Esophagus muscularis mucosa (tissue), 4 donors: ENCODE measurements around the gene RALGAPA1. TPM values are rescaled to one million over a fixed set of nuclear protein-coding genes. Genes with fewer than 3 reads are reported as not detected.

Source experiments
- DNase-seq: peaks from one replicate; pipeline ENCODE4 v3.0.0-alpha.2; 2017; ENCODE audit errors: extremely low spot score
- H3K27ac ChIP-seq, 4 donors: fragments of 200-600 bp; sonication (generic); replicated peaks in 1 of 4; 1 replicate in 3 of 4; 2 replicates in 1 of 4; pipeline ENCODE4 v1.5.1; 2016 to 2019; ENCODE audit warnings: mild to moderate bottlenecking in 1 of 4
- H3K27me3 ChIP-seq, 4 donors: fragments of 200-600 bp; sonication (generic); one replicate each; pipeline versions ENCODE4 v1.5.1 to v1.6.0; 2016 to 2019
- H3K36me3 ChIP-seq, 4 donors: fragments of 200-600 bp; sonication (generic); one replicate each; pipeline ENCODE4 v1.5.1; 2016 to 2019
- H3K4me1 ChIP-seq, 4 donors: fragments of 200-600 bp; sonication (generic); one replicate each; pipeline ENCODE4 v1.5.1; 2016 to 2019
- H3K4me3 ChIP-seq, 4 donors: fragments of 200-600 bp; sonication (generic); 1 replicate in 2 of 4; 2 replicates in 2 of 4; pipeline ENCODE4 v1.5.1; 2016 to 2019; ENCODE audit warnings: mild to moderate bottlenecking in 4 of 4, moderate library complexity in 1 of 4
- H3K9me3 ChIP-seq, 4 donors: fragments of 200-600 bp; sonication (generic); 1 replicate in 3 of 4; 2 replicates in 1 of 4; pipeline ENCODE4 v1.5.1; 2016 to 2019
- CTCF ChIP-seq, 3 experiments: fragments of 200-600 bp in 2 of 3; fragments of 450-650 bp in 1 of 3; sonication (generic) in 2 of 3; IDR thresholded peaks; one replicate each; pipeline ENCODE4 v1.5.1; 2017 to 2019; ENCODE audit warnings: antibody characterized with exemption in 3 of 3, mild to moderate bottlenecking in 2 of 3, moderate library complexity in 1 of 3
- EP300 ChIP-seq: sonication (generic); formaldehyde crosslinking; IDR thresholded peaks from one replicate; pipeline ENCODE4 v1.6.1; 2017; ENCODE audit warnings: antibody characterized with exemption
- POLR2A ChIP-seq: fragments of 450-650 bp; IDR thresholded peaks from one replicate; pipeline ENCODE4 v1.6.1; 2017; ENCODE audit warnings: antibody characterized with exemption, moderate library complexity, mild to moderate bottlenecking, low read depth
- POLR2AphosphoS5 ChIP-seq, 2 donors: sonication (generic); formaldehyde crosslinking; IDR thresholded peaks; one replicate each; pipeline ENCODE4 v1.6.1; 2017; ENCODE audit warnings: antibody characterized with exemption in 2 of 2
- WGBS: methylation state at CpG from one replicate; pipeline ENCODE4 v1.1.5; 2018; 5-methylcytosine and 5-hydroxymethylcytosine counted together
- intact Hi-C: fragments of 100-400 bp; cut with DNase I; formaldehyde crosslinking; loops from one replicate; pipeline ENCODE4 v1.15.1; 2023
- total RNA-seq, 4 donors: library from RNA; depleted of rRNA; stranded (reverse); fragments of >200 nt; gene quantifications; one replicate each; pipeline versions ENCODE4 v1.1.0 to v1.2.1, GENCODE V29; 2016

Gene RALGAPA1
- total RNA-seq, 4 donors from 2014 or later: 48.2 to 77.7 (median 52.1) TPM

GRCh38 chr14:35761922-35762321, 47.2 kb downstream of the RALGAPA1 start:
- H3K4me1 ChIP-seq: no peaks in the 10 kb centered on the region
- no peak for TF ChIP-seq CTCF (IDR thresholded peaks at IDR 0.05)
- no peak for TF ChIP-seq POLR2AphosphoS5 (IDR thresholded peaks at IDR 0.05)
- TF ChIP-seq EP300: no peak
- TF ChIP-seq POLR2A: no peak
- DNase-seq: no peak
- 92% methylated on average over 4 of the region's 4 CpGs for WGBS
- H3K4me3 ChIP-seq: no peak overlapping the region
- H3K27me3 ChIP-seq: no peaks in the 10 kb centered on the region
- intact Hi-C loops: no loop called here
- H3K9me3 ChIP-seq: no peaks in the 10 kb centered on the region
- H3K27ac ChIP-seq: no peak overlapping the region
- peaks cover 14 to 57% (median 39%) of the 10 kb centered on the region in 4 donors for H3K36me3 ChIP-seq

- intact Hi-C loops: no loop called here
- peaks cover 17 to 59% (median 41%) of the 10 kb centered on the region in 4 donors for H3K36me3 ChIP-seq
- H3K9me3 ChIP-seq: no peaks in the 10 kb centered on the region
- no peaks in the 10 kb centered on the region for H3K4me1 ChIP-seq
- no peaks in the 10 kb centered on the region for H3K27me3 ChIP-seq
- 100% methylated on average over 1 of the region's 1 CpG for WGBS
- no peak overlapping the region for H3K27ac ChIP-seq
- DNase-seq: no peak
- TF ChIP-seq POLR2AphosphoS5 (IDR thresholded peaks at IDR 0.05) (no peak), EP300 (no peak), POLR2A (no peak), CTCF (IDR thresholded peaks at IDR 0.05) (no peak)
- H3K4me3 ChIP-seq: no peak overlapping the region
Observed at GRCh38 chr14:35760143-35760542, 49.0 kb downstream of the RALGAPA1 start.

GRCh38 chr14:35758523-35759129, 50.5 kb downstream of the RALGAPA1 start:
- no peaks in the 10 kb centered on the region for H3K4me1 ChIP-seq
- intact Hi-C loops: no loop called here
- no peaks in the 10 kb centered on the region for H3K27me3 ChIP-seq
- H3K4me3 ChIP-seq: no peak overlapping the region
- H3K36me3 ChIP-seq: peaks cover 18 to 73% (median 49%) of the 10 kb centered on the region in 4 donors
- no peak for DNase-seq
- 100% methylated on average over 3 of the region's 3 CpGs for WGBS
- H3K9me3 ChIP-seq: no peaks in the 10 kb centered on the region
- no peak overlapping the region for H3K27ac ChIP-seq
- TF ChIP-seq CTCF (IDR thresholded peaks at IDR 0.05): no peak
- no peak for TF ChIP-seq POLR2A
- TF ChIP-seq EP300: no peak
- TF ChIP-seq POLR2AphosphoS5 (IDR thresholded peaks at IDR 0.05): no peak

- Histone ChIP-seq H3K27ac (no peak overlapping the region), H3K36me3 (peaks cover 20 to 88% (median 60%) of the 10 kb centered on the region in 4 donors), H3K27me3 (no peaks in the 10 kb centered on the region), H3K9me3 (no peaks in the 10 kb centered on the region), H3K4me3 (no peak overlapping the region), H3K4me1 (no peaks in the 10 kb centered on the region)
- no peak for DNase-seq
- no peak for TF ChIP-seq POLR2AphosphoS5 (IDR thresholded peaks at IDR 0.05)
- no peak for TF ChIP-seq EP300
- no peak for TF ChIP-seq POLR2A
- TF ChIP-seq CTCF (IDR thresholded peaks at IDR 0.05): no peak
- intact Hi-C loops: no loop called here
Observed at GRCh38 chr14:35754671-35755070, 54.4 kb downstream of the RALGAPA1 start.

GRCh38 chr14:35752380-35752779, 56.7 kb downstream of the RALGAPA1 start:
- no peak for DNase-seq
- no peaks in the 10 kb centered on the region for H3K9me3 ChIP-seq
- intact Hi-C loops: no loop called here
- H3K27me3 ChIP-seq: no peaks in the 10 kb centered on the region
- WGBS: 84% methylated on average over 3 of the region's 3 CpGs
- H3K4me3 ChIP-seq: no peak overlapping the region
- peaks cover 0 to 2% (median 1%) of the 10 kb centered on the region in 4 donors for H3K4me1 ChIP-seq
- H3K36me3 ChIP-seq: peaks cover 13 to 91% (median 59%) of the 10 kb centered on the region in 4 donors
- TF ChIP-seq POLR2A (no peak), CTCF (IDR thresholded peaks at IDR 0.05) (no peak), POLR2AphosphoS5 (IDR thresholded peaks at IDR 0.05) (no peak), EP300 (no peak)
- no peak overlapping the region for H3K27ac ChIP-seq
